Right atrium auricular region (tissue), 2 donors: ENCODE data around the gene NFATC2. TPM values are rescaled to one million over a fixed set of nuclear protein-coding genes. Genes with fewer than 3 reads are reported as not detected.

Experiments
- DNase-seq: peaks from one replicate; pipeline ENCODE4 v3.0.0-alpha.2; 2019; ENCODE audit warnings: low spot score
- H3K27ac ChIP-seq, 2 donors: fragments of 200-600 bp; sonication (generic); 1 replicate in 1 of 2; 2 replicates in 1 of 2; pipeline ENCODE4 v1.5.1; 2016 to 2019
- H3K27me3 ChIP-seq, 2 donors: fragments of 200-600 bp; sonication (generic); one replicate each; pipeline versions ENCODE4 v1.5.1 to v1.6.0; 2017 to 2019
- H3K36me3 ChIP-seq: fragments of 200-600 bp; sonication (generic); one replicate; pipeline ENCODE4 v1.5.1; 2016
- H3K4me1 ChIP-seq, 2 donors: fragments of 200-600 bp; sonication (generic); one replicate each; pipeline versions ENCODE4 v1.5.1 to v1.6.0; 2017 to 2019
- H3K4me3 ChIP-seq, 2 donors: fragments of 200-600 bp; sonication (generic); 1 replicate in 1 of 2; 2 replicates in 1 of 2; pipeline ENCODE4 v1.5.1; 2017 to 2019; ENCODE audit warnings: mild to moderate bottlenecking in 1 of 2, moderate library complexity in 1 of 2
- H3K9me3 ChIP-seq, 2 donors: fragments of 200-600 bp; sonication (generic); one replicate each; pipeline ENCODE4 v1.5.1; 2019
- total RNA-seq, 2 donors: library from RNA; depleted of rRNA; stranded (reverse); fragments of >200 nt; gene quantifications; one replicate each; pipeline ENCODE4 v1.1.0, GENCODE V29; 2016
- TF ChIP-seq, protein P1 (sequence below), 2 donors: fragments of 200-600 bp; sonication (generic); IDR thresholded peaks; one replicate each; pipeline ENCODE4 v1.5.1; 2019; ENCODE audit warnings: antibody characterized with exemption in 2 of 2

Gene NFATC2
- total RNA-seq, 2 donors from 2014 or later, result 8.6 to 12.5 TPM

- no peaks in the 10 kb centered on the region for H3K9me3 ChIP-seq
- H3K4me3 ChIP-seq, result no peak overlapping the region
- H3K27me3 ChIP-seq, result no peaks in the 10 kb centered on the region
- DNase-seq, result no peak
- no peak overlapping the region for H3K27ac ChIP-seq
- H3K4me1 ChIP-seq, result peaks cover 0 to 4% of the 10 kb centered on the region in 2 donors
- TF ChIP-seq, protein P1, sequence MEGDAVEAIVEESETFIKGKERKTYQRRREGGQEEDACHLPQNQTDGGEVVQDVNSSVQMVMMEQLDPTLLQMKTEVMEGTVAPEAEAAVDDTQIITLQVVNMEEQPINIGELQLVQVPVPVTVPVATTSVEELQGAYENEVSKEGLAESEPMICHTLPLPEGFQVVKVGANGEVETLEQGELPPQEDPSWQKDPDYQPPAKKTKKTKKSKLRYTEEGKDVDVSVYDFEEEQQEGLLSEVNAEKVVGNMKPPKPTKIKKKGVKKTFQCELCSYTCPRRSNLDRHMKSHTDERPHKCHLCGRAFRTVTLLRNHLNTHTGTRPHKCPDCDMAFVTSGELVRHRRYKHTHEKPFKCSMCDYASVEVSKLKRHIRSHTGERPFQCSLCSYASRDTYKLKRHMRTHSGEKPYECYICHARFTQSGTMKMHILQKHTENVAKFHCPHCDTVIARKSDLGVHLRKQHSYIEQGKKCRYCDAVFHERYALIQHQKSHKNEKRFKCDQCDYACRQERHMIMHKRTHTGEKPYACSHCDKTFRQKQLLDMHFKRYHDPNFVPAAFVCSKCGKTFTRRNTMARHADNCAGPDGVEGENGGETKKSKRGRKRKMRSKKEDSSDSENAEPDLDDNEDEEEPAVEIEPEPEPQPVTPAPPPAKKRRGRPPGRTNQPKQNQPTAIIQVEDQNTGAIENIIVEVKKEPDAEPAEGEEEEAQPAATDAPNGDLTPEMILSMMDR (IDR thresholded peaks at IDR 0.05), result no peak
- H3K36me3 ChIP-seq, result no peaks in the 10 kb centered on the region
These were observed 122.4 kb downstream of the NFATC2 start for GRCh38 chr20:51420111-51420510.

GRCh38 chr20:51419646-51420045, 122.9 kb downstream of the NFATC2 start:
- TF ChIP-seq, protein P1 (IDR thresholded peaks at IDR 0.05), result no peak
- H3K4me1 ChIP-seq, result peaks cover 0 to 4% of the 10 kb centered on the region in 2 donors
- no peak overlapping the region for H3K27ac ChIP-seq
- no peaks in the 10 kb centered on the region for H3K9me3 ChIP-seq
- DNase-seq, result no peak
- no peaks in the 10 kb centered on the region for H3K27me3 ChIP-seq
- no peak overlapping the region for H3K4me3 ChIP-seq
- no peaks in the 10 kb centered on the region for H3K36me3 ChIP-seq

GRCh38 chr20:51419231-51419630, 123.3 kb downstream of the NFATC2 start:
- DNase-seq, result no peak
- no peaks in the 10 kb centered on the region for H3K27me3 ChIP-seq
- no peak overlapping the region for H3K4me3 ChIP-seq
- H3K27ac ChIP-seq, result no peak overlapping the region
- H3K4me1 ChIP-seq, result peaks cover 0 to 4% of the 10 kb centered on the region in 2 donors
- TF ChIP-seq, protein P1 (IDR thresholded peaks at IDR 0.05), result no peak
- H3K36me3 ChIP-seq, result no peaks in the 10 kb centered on the region
- no peaks in the 10 kb centered on the region for H3K9me3 ChIP-seq

DNA sequence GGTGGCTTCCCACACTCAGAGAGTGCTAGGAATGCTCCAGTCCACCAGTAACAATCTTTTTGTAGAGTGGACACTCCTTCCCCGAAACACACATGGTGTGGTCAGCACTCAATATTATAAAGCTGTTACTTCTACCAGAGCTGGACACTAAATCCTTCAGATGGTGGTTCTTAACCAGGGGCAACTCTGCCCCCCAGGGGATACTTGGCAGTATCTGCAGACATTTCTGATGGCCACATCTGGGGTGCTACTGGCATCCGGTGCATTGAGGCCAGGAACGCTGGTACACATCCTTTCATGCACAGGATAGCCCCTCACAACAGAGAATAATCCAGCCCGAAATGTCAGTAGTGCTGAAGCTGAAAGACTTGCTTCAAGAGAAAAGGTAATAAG, 124.4 kb downstream of the NFATC2 start:
- no peaks in the 10 kb centered on the region for H3K9me3 ChIP-seq
- H3K4me1 ChIP-seq, result peaks cover 0 to 13% of the 10 kb centered on the region in 2 donors
- DNase-seq, result no peak
- no peaks in the 10 kb centered on the region for H3K27me3 ChIP-seq
- H3K4me3 ChIP-seq, result no peak overlapping the region
- TF ChIP-seq, protein P1 (IDR thresholded peaks at IDR 0.05), result no peak
- H3K27ac ChIP-seq, result no peak overlapping the region
- H3K36me3 ChIP-seq, result no peaks in the 10 kb centered on the region

- H3K9me3 ChIP-seq, result no peaks in the 10 kb centered on the region
- DNase-seq, result no peak
- peaks cover 0 to 20% of the 10 kb centered on the region in 2 donors for H3K4me1 ChIP-seq
- no peak overlapping the region for H3K4me3 ChIP-seq
- no peaks in the 10 kb centered on the region for H3K36me3 ChIP-seq
- TF ChIP-seq, protein P1 (IDR thresholded peaks at IDR 0.05), result no peak
- H3K27me3 ChIP-seq, result no peaks in the 10 kb centered on the region
- H3K27ac ChIP-seq, result peak overlapping the region in 1 of 2 donors; percentile 2
These were observed 125.0 kb downstream of the NFATC2 start for GRCh38 chr20:51417250-51418136.
